HG02981 (cell line): ENCODE data around the gene SH2D4B.

Experiments
- ATAC-seq: cut with Tn5 transposase; IDR thresholded peaks from one replicate; pipeline ENCODE4 v1.9.1; 2021; ENCODE audit warnings: mild to moderate bottlenecking, moderate library complexity; ENCODE audit not compliant: unreplicated experiment

Gene SH2D4B

DNA sequence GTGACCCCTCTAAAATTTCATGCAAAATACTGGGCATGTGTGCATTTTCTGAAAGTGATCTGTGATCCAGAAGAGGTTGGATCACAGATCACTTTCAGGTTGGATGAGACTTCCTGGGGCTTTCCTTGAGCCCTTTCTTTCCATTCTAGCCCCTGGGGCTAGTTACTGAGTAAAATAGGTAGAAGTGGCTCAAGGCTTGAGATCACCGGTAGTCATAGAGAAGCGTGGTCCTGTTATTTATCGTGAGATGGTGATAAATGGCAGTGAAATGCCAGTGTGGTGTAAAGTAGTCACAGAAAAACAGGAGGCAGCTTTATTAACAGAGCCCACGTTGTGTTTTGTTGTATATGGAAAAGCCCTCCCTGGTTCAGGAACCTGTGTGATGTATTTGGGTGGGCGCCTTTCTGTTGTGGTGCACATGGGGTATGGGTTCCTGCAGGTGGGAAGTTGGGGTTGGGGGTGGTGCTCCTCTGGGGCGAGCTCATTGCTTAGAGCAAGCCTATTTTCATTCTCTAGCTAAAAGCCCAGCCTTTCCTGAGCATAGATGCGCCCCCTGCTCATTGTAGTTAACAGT lies 34.0 kb upstream of the SH2D4B start:
- ATAC-seq, result no peak

DNA sequence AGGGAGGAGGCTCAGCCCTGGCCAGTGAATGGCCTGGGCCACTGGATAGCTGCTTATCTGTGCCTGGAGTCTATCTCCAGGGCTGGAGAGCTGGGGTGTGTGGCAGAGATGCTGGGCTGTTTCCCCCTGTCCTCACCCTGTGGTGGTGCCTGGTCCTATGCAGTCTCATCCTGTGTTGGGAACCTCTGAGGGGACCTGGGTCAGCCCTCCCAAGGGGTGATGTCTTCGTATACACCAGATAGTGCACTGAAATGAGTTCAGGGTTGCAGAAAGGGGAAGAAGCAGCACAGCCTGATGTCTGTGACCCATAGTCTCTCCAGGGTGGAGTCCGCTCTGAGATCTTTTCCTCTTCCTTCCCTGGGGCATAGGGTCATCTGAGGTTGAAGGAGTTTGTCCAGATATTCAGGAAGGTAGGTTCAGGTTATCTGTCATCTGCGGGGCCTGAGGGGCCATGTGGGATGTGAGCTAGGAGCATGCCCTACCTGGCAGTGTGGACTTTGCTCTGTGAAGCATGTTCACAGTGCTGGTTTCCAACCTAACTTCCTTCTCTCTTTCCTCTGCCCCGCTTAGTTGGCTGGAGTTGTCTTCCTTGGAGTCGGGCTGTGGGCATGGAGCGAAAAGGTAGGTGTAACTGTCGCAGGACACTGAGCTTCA lies 33.4 kb upstream of the SH2D4B start:
- ATAC-seq, result no peak

DNA sequence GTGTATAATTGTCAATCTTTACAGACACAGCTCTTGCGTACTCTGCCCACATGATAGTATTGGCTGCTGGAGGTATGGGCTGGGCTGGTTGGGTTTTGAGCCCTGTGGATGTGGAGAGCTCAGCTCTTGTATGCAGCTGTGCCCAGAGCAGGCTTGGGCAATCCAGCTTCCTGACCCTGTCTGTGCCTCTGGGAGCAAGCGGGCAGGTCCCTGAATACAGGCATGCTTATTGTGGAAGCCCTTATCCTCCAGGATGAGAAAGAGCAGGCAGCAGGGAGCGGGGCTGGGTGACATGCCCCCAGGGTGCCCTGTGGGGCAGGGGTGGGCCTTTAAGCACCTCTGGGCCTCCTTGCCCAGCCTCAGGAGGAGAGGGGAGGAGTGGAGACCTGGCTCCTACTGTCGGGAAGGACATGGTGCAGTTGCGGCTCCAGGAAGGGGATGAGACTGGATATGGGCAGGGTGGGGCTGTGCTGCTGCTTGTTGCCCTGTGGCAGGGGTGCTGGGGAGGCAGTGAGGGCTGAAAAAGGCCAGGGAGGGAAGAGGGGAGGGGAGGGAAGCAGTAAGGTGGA lies 32.7 kb upstream of the SH2D4B start:
- no peak for ATAC-seq

DNA sequence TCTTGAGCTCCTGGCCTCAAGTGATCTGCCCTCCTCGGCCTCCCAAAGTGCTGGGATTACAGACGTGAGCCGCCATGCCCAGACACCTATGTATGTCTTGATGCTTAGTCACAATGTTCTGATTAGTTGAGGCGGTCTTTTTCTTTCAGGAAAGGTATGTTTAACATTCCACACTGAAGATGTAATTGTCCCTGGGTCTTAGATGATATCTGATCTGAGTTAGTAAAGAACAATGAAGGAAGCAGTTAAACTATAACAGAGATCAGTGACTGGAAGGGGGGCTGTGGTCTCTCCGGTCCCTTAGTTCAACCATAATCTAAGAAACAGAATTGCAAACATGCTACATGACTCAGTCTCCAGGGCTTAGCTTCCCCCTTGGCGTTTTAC lies 31.5 kb upstream of the SH2D4B start:
- ATAC-seq, result no peak

DNA sequence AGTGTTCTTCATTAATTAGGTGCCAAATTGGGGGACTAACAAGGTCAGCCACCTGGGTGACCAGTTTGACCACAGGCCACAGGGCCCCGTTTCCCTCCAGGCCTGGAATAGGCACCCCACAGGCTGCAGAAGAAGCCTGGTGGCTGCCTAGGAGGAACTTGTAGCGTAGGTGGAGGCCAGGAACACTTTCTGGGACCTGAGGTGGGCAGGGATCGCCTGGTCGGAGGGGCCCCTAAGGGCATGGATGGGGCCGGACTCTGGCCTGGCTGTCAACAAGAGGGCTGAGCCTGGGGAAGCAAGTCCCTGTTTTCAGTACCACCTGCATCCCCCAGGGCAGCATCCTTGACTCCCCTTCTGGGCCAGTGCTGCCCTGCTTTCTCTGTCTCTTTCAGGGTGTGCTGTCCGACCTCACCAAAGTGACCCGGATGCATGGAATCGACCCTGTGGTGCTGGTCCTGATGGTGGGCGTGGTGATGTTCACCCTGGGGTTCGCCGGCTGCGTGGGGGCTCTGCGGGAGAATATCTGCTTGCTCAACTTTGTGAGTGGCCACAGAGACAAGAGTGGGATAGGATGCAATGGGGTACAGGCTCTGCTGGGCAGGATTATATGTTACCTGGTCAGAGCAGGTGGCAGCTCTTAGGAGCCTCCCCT lies 30.7 kb upstream of the SH2D4B start:
- no peak for ATAC-seq

DNA sequence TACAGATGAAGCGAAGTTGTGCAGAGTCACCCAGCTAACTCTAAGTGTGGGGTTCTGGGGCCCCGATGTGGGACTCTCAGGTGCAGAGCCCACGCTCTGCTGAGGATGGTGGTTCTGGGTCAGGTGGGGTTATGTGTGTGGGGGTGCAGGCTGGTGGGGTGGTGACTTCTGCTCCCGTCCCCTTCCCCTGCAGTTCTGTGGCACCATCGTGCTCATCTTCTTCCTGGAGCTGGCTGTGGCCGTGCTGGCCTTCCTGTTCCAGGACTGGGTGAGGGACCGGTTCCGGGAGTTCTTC lies 28.6 kb upstream of the SH2D4B start:
- no peak for ATAC-seq

DNA sequence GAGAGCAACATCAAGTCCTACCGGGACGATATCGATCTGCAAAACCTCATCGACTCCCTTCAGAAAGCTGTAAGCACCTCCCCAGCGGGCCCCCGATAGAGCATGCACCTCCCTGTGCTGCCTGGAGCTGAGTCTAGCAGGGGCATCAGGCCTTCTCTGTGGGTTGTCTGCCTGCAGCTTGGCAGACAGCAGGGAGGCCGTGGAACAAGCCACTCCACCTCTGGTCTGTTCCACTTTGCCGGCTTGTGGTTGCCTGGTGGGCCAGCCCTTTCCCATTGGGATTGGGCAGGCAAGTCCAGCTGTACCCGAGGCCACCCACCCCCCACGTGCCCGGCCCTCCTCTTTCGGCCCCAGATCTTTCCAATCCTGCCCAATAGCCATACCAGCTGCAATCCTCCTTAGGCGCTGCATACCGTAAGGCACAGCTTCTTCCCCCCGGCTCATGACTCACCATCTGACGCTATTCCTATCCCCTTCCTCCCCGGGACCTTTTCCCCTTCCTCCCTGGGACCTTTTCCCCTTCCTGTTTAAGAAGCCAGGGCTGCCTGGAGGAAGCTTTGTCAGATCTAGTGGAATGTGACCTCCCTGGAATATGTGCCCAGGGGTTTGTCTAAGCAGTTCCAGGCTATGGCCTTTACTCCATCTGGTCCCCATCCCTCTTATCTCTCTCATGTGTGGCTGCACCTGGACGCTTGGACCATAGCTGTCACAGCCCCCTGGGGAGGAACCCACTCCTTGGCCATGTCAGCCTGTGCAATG lies 28.1 kb upstream of the SH2D4B start:
- ATAC-seq, result no peak

DNA sequence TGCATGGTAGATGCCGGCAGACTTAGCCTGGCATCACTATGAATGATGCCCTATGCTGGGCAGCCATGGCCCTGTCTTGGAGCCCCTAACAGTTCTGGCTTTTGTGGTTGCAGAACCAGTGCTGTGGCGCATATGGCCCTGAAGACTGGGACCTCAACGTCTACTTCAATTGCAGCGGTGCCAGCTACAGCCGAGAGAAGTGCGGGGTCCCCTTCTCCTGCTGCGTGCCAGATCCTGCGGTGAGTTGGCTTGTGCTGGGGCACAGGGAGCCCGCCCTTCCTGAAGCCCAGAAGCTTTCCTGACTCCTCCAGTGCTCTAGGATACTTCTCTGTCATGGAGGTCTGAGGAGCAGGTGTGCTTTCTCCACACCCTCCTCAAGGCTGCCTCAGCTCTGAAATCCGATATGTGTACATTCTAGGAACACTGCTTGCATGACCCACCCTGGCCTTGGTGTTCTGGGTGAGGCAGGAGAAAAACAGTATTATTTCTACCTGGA lies 25.6 kb upstream of the SH2D4B start:
- ATAC-seq, result no peak

DNA sequence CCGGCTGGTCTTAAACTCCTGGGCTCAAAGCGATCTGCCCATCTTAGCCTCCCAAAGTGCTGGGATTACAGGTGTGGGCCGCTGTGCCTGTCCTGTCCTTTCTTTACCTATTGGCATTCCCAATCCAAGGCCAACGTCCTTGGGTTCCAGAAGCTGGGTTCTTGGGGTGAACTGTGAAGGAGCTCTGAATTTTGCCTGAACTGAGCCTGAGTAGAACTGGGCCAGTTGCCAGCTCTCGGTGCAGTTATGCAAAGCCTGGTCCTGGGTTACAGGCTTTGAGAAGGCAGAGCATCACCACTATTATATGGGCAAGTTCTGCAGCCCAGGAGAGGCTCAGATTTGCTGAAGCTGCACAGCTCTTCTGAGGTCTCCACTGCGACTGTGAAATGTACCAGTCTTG lies 24.6 kb upstream of the SH2D4B start:
- no peak for ATAC-seq

DNA sequence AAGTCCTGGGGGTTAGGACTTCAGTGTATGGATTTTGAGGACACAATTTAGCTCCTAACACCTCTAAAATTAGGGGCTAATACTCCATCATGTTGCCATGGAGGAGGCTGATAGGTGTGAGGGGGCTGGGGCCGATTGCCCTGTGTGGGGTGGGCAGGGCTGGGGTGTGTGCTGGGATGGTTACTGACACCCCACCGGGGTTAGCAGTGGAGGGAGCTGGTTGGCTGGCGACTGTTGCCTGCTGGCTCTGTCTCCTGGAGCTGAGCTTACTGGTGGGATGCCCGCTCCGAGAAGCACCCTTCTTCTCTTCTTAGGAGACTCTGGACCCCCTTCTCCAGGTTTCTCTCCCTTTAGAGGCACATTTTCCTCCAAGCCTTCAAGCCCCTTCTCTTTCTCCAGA lies 22.2 kb upstream of the SH2D4B start:
- ATAC-seq, result no peak

DNA sequence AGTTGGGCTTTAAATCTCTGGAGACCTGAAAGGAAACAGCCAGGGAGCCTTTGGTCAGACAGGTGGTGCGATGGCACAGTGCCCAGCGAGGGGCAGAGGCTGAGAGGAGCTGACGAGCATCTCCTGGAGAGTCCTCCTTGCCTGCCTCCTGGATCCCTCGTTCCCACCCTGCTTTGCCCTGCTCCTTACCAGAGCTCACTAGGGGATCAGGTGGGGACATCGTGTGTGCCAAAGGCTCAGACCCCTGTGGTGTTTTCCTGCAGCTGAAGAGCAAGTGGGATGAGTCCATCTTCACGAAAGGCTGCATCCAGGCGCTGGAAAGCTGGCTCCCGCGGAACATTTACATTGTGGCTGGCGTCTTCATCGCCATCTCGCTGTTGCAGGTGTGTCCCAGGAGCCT lies 21.8 kb upstream of the SH2D4B start:
- no peak for ATAC-seq

DNA sequence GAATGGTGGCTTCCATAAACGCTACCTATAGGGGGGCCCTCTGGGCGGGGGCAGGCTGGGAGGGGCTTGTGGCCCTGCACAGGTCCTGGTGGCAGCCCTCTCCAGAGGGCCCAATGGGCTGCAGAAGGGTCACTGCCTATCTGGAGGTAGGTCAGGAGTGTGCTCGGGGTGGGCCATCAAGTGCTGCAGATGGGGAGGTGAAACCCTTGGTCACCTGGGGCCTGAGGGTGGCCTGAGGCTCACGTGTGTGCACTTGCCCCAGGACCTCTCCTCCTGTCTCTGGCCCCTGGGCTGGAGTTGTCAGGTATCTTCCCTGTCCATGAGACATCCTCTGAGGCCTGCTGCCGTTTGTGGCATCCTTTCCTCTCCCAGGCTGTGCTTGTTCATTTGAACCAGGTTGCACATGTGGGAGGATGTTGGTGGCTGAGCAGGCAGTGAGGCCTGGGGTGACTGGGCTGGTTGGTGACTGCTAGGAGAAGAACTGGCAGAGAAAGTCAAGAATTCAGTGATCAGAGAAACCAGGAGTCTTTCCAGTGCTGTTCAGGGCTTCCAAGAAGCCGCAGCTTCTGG lies 21.1 kb upstream of the SH2D4B start:
- ATAC-seq, result no peak

DNA sequence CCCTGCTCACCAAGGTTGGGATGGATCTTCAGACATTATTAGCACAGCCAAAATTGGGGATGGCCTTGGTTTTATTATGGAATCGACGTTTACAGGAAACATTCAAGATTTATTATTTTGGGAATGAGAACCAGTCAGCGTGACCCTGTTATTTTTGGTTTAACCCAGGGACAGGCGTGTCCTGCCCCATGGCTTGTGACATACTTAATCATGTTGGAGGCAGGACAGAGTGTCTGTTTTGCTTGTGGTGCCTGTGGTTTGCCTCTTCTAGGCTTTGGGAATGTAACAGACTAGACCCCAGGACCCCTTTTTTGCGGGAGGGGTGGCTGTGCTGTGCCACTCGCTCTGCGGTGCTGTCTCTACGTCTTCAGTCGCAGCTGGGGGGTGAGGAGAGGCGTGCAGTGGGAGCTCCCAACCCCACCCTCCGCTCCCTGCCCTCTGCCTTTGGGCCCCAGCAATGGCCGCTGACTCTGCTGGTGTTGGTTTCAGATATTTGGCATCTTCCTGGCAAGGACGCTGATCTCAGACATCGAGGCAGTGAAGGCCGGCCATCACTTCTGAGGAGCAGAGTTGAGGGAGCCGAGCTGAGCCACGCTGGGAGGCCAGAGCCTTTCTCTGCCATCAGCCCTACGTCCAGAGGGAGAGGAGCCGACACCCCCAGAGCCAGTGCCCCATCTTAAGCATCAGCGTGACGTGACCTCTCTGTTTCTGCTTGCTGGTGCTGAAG lies 20.1 kb upstream of the SH2D4B start:
- no peak for ATAC-seq

DNA sequence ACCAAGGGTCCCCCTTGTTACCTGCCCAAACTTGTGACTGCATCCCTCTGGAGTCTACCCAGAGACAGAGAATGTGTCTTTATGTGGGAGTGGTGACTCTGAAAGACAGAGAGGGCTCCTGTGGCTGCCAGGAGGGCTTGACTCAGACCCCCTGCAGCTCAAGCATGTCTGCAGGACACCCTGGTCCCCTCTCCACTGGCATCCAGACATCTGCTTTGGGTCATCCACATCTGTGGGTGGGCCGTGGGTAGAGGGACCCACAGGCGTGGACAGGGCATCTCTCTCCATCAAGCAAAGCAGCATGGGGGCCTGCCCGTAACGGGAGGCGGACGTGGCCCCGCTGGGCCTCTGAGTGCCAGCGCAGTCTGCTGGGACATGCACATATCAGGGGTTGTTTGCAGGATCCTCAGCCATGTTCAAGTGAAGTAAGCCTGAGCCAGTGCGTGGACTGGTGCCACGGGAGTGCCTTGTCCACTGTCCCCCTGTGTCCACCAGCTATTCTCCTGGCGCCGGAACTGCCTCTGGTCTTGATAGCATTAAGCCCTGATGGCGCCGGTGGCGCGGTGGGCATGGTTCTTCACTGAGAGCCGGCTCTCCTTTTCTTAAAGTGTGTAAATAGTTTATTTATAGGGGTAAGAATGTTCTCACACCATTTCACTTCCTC lies 19.4 kb upstream of the SH2D4B start:
- no peak for ATAC-seq

DNA sequence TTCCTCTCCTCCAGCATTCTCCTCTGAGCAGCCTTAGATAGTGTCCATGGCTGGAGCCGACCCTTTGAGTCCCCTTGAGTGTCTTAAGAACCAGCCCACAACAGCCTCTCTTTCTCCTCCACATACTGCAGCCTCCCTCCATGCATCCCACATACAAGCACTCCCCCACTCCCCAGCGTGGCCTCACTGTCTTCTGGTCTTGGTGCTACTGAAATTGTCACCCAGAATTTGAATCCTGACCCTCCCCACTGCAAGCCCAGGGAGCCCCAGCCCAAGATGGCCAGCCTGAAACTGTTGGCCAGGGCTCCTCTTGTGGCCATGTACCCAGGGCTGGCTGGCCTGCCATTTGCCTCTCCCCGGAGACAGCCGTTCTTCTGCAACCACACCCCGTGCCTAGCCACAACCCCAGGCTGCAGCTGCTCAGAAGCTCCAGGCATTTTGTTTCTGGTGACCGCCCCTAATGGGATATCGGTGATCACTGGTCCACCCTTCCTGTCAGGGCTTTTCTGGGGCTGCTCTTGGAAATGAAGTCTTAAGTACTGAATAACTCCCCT lies 18.8 kb upstream of the SH2D4B start:
- ATAC-seq, result no peak

DNA sequence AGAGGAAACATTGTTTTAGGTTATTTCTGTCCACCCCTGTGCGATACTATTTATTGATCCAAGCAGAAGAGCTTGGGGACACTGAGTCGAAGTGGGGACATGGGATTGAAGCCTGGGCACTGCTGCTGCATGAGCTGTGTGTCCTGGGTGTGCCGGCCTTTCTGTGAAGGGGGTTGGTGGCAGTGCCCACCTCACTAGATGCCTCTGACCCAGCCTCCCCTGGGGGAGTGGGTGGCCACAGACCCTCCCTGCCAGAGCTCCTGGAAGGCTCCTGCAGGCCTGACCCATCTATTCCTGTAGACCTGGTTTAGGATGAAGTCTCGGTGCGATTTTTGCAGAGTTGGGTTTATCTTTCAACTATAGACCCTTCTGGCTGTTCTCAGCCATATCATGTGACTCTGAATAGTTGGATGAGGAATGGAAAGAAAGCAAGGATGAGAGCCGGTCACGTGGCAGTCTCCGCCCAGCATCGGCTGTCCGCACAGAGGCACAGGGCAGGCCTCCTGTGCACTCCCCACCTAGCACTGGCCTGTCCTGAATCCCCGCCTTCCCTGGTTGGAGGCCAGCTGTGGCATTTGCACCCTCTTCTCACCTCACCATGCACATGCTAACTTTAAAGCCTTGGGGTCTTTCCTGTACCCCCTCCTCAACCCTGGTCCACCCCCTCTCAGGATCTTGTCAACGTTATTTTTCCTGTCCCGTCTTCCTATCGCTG lies 17.6 kb upstream of the SH2D4B start:
- ATAC-seq, result no peak

DNA sequence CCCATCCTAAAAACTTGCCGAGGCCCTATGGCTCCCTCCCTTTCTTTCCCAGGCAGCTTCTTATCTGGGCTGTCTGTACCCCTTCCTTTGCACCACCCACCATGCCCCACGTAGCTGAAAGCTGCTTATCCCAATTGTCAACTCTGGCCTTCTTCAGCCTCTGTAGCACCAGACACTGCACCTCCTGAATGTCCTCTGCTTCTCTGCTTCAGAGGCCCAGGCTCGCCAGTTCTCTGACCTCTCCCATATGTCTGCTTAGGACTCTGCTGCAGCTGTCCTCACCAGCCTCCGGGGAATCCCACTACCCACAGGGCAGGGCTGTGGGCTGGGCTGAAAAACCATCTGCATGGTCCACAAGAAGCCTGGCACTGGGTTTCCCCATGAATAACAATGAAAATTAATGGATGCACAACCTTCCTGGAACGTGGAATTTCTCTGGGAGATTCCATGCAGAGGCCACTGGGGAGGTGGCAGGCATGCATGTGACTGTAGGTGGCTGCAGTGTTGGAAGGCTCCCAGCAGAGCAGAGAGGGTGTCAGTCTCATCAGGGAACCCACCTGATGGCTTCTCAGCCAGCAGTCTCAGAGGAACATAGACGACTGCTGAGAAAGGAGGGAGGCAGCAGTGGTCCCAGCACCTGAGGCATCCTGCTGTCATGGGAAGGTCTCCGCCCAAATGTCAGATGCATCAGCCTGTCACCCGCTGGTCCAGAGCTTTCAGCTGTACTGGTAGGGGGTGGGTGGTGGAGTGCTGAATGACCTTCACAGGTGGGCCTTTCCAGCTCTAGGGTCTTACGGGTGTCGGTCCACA lies 16.8 kb upstream of the SH2D4B start:
- ATAC-seq, result no peak

DNA sequence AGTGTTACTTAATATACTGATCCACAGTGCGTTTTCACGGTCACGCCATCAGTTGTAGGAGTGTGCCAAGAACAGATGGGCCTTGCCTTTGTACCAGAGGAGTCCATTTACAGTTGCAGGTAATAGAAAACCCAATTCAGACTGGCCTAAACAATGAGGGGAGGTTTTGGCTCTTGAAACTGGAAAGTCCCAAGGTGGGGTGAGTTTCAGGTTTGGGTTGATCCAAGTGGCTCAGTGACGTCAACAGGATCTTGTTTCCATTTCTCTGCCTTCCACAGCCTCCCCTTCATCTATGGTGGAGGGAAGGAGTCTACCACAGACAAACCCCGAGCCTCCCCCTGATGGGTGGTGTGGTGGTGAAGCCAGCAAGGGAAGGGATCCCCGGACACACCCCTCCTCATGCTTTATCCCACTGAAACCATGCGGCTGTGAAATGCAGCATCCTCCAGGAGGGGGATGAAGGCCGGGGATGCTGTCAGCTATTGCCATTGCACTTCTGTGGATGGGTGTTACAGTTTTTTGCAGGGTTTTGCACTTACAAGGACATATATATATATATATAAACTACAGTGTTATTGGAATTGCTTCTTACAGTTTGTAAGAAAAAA lies 14.8 kb upstream of the SH2D4B start:
- no peak for ATAC-seq
